ENCODE measurements around the gene GCK.

DNA sequence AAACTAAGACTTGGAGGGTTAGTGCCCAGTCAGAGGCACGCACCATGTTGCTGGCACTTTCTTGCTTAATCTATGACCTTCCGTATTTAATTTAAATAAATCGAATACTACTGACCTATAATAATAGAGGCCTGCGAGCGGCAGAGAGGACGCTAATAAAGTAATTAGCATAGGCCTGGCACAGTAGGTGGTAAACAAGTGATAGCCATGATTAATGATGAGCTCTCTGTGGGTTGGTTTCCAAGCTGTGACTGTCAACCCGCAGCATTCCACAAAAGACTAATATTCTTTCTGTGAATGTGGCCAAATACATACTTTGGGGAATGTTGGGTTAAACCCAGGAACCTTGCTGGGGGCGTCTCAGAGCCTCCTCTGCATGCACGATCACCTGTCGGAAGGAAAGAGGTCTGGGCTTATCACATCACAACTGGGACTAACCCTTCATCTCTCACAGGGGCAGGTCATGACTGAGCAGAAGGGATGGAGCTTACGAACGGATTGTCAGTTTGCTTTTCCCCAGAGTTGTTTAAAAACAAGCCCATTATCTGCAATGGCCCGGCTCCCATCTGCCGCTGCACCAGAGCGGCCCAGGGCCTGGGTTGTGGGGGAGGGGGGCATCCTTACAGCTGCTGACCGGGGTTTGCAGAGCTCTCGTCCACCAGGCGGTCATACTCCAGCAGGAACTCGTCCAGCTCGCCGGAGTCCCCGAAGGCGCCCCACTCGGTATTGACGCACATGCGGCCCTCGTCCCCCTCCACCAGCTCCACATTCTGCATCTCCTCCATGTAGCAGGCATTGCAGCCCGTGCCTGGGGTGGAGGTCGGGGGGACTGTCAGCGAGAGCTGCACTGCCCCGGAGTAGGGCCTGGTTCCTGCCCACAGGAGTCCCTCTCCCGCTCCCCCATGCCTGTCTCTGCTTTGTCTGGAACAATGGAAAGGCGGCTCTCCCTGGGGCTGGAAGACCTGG is 41.9 kb downstream of the GCK start:
- no peak for TF ChIP-seq POLR2A (IDR thresholded peaks at IDR 0.05)
- TF ChIP-seq, protein P1, sequence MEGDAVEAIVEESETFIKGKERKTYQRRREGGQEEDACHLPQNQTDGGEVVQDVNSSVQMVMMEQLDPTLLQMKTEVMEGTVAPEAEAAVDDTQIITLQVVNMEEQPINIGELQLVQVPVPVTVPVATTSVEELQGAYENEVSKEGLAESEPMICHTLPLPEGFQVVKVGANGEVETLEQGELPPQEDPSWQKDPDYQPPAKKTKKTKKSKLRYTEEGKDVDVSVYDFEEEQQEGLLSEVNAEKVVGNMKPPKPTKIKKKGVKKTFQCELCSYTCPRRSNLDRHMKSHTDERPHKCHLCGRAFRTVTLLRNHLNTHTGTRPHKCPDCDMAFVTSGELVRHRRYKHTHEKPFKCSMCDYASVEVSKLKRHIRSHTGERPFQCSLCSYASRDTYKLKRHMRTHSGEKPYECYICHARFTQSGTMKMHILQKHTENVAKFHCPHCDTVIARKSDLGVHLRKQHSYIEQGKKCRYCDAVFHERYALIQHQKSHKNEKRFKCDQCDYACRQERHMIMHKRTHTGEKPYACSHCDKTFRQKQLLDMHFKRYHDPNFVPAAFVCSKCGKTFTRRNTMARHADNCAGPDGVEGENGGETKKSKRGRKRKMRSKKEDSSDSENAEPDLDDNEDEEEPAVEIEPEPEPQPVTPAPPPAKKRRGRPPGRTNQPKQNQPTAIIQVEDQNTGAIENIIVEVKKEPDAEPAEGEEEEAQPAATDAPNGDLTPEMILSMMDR (IDR thresholded peaks at IDR 0.05), result no peak
